Measurements from ENCODE around the gene CHMP1B.
"Not testable (repeated sequence)": the region's sequence is repeated elsewhere in the genome, so short reads cannot be mapped to it uniquely, and the experiment has no call there.

CHMP1B gene

GRCh38 chr18:11872479-11873136 is 21.4 kb downstream of the CHMP1B start:
- peak; percentile 45 for DNase-seq

GRCh38 chr18:11873670-11874340 is 22.6 kb downstream of the CHMP1B start:
- no peak for DNase-seq

GRCh38 chr18:11874676-11875075 is 23.5 kb downstream of the CHMP1B start:
- DNase-seq = no peak

- no peak for DNase-seq
These were observed 26.4 kb downstream of the CHMP1B start for GRCh38 chr18:11877497-11878135.

GRCh38 chr18:11880586-11881304 is 29.5 kb downstream of the CHMP1B start:
- no peak for DNase-seq

- no peak for DNase-seq
These were observed 31.4 kb downstream of the CHMP1B start for GRCh38 chr18:11882636-11883035.

GRCh38 chr18:11883153-11883552 is 31.9 kb downstream of the CHMP1B start:
- DNase-seq = no peak

GRCh38 chr18:11884396-11885030 is 33.3 kb downstream of the CHMP1B start:
- no peak for DNase-seq

- no peak for DNase-seq
These were observed 34.2 kb downstream of the CHMP1B start for GRCh38 chr18:11885278-11885947.

GRCh38 chr18:11886577-11887110 is 35.4 kb downstream of the CHMP1B start:
- no peak for DNase-seq

- no peak for DNase-seq
These were observed 36.3 kb downstream of the CHMP1B start for GRCh38 chr18:11887328-11888128.

GRCh38 chr18:11888726-11889125 is 37.5 kb downstream of the CHMP1B start:
- DNase-seq = no peak

- DNase-seq = no peak
These were observed 38.1 kb downstream of the CHMP1B start for GRCh38 chr18:11889284-11889683.

- no peak for DNase-seq
These were observed 40.5 kb downstream of the CHMP1B start for GRCh38 chr18:11891737-11892136.

GRCh38 chr18:11892438-11892837 is 41.2 kb downstream of the CHMP1B start:
- DNase-seq = not testable (repeated sequence)

GRCh38 chr18:11897781-11898180 is 46.6 kb downstream of the CHMP1B start:
- no peak for DNase-seq

- no peak for DNase-seq
These were observed 47.9 kb downstream of the CHMP1B start for GRCh38 chr18:11899063-11899462.

- no peak for DNase-seq
These were observed 50.7 kb downstream of the CHMP1B start for GRCh38 chr18:11901826-11902438.

- no peak for DNase-seq
These were observed 51.5 kb downstream of the CHMP1B start for GRCh38 chr18:11902522-11903292.

All from SHP77 treated with DMSO at 0.1 percent for 48 hours (cell line).